Measurements from ENCODE around the gene C19orf67.
"Not testable (repeated sequence)": the region's sequence is repeated elsewhere in the genome, so short reads cannot be mapped to it uniquely, and the experiment has no call there.

C19orf67 gene

GRCh38 chr19:14061751-14062557 is 23.6 kb downstream of the C19orf67 start, which contains the start of gene PALM3:
Gene PALM3, minus strand, starts transcription at chr19:14062076. Its CDS starts 96 bp downstream, at chr19:14061980.
- DNase-seq (ENCODE audit: low read depth): no peak
- H3K4me3 ChIP-seq (ENCODE audit: low read depth, low read length): no peak within 1 kb of the TSS

GRCh38 chr19:14061081-14061749 is 24.4 kb downstream of the C19orf67 start:
- DNase-seq (ENCODE audit: low read depth): no peak

GRCh38 chr19:14059652-14060155 is 25.9 kb downstream of the C19orf67 start:
- no peak for DNase-seq (ENCODE audit: low read depth)
- H3K4me3 ChIP-seq (ENCODE audit: low read depth, low read length): no peak overlapping the region

More at GRCh38 chr19:14061081-14061749, 24.4 kb downstream of the C19orf67 start:
- no peak overlapping the region for H3K4me3 ChIP-seq (ENCODE audit: low read depth, low read length)

- DNase-seq (ENCODE audit: low read depth): no peak
- no peak overlapping the region for H3K4me3 ChIP-seq (ENCODE audit: low read depth, low read length)
These were observed 26.5 kb downstream of the C19orf67 start for GRCh38 chr19:14059093-14059480.

- DNase-seq (ENCODE audit: low read depth): no peak
- H3K4me3 ChIP-seq (ENCODE audit: low read depth, low read length): no peak overlapping the region
These were observed 27.1 kb downstream of the C19orf67 start for GRCh38 chr19:14058182-14059092.

- H3K4me3 ChIP-seq (ENCODE audit: low read depth, low read length): peak overlapping the region; percentile 43
- DNase-seq (ENCODE audit: low read depth): no peak
These were observed 28.7 kb downstream of the C19orf67 start for GRCh38 chr19:14056741-14057356.

- H3K4me3 ChIP-seq (ENCODE audit: low read depth, low read length): no peak overlapping the region
- no peak for DNase-seq (ENCODE audit: low read depth)
These were observed 29.4 kb downstream of the C19orf67 start for GRCh38 chr19:14056069-14056666.

GRCh38 chr19:14055396-14055795 is 30.2 kb downstream of the C19orf67 start:
- no peak overlapping the region for H3K4me3 ChIP-seq (ENCODE audit: low read depth, low read length)

GRCh38 chr19:14054721-14055120 is 30.9 kb downstream of the C19orf67 start:
- no peak for DNase-seq (ENCODE audit: low read depth)
- no peak overlapping the region for H3K4me3 ChIP-seq (ENCODE audit: low read depth, low read length)

More at GRCh38 chr19:14055396-14055795, 30.2 kb downstream of the C19orf67 start:
- no peak for DNase-seq (ENCODE audit: low read depth)

- no peak for DNase-seq (ENCODE audit: low read depth)
These were observed 31.5 kb downstream of the C19orf67 start for GRCh38 chr19:14054099-14054498.

GRCh38 chr19:14053500-14053899 is 32.1 kb downstream of the C19orf67 start:
- DNase-seq (ENCODE audit: low read depth): no peak
- no peak overlapping the region for H3K4me3 ChIP-seq (ENCODE audit: low read depth, low read length)

More at GRCh38 chr19:14054099-14054498, 31.5 kb downstream of the C19orf67 start:
- no peak overlapping the region for H3K4me3 ChIP-seq (ENCODE audit: low read depth, low read length)

GRCh38 chr19:14053032-14053431 is 32.6 kb downstream of the C19orf67 start:
- no peak for DNase-seq (ENCODE audit: low read depth)
- H3K4me3 ChIP-seq (ENCODE audit: low read depth, low read length): no peak overlapping the region

- no peak for DNase-seq (ENCODE audit: low read depth)
- no peak overlapping the region for H3K4me3 ChIP-seq (ENCODE audit: low read depth, low read length)
These were observed 33.1 kb downstream of the C19orf67 start for GRCh38 chr19:14052470-14052869.

GRCh38 chr19:14051980-14052379 is 33.6 kb downstream of the C19orf67 start:
- no peak overlapping the region for H3K4me3 ChIP-seq (ENCODE audit: low read depth, low read length)
- DNase-seq (ENCODE audit: low read depth): no peak

- not testable (repeated sequence) for DNase-seq (ENCODE audit: low read depth)
These were observed 34.6 kb downstream of the C19orf67 start for GRCh38 chr19:14050961-14051360.

GRCh38 chr19:14050512-14050911 is 35.1 kb downstream of the C19orf67 start:
- H3K4me3 ChIP-seq (ENCODE audit: low read depth, low read length): no peak overlapping the region
- no peak for DNase-seq (ENCODE audit: low read depth)

More at GRCh38 chr19:14050961-14051360, 34.6 kb downstream of the C19orf67 start:
- H3K4me3 ChIP-seq (ENCODE audit: low read depth, low read length): not testable (repeated sequence)

GRCh38 chr19:14048443-14049153 is 37.0 kb downstream of the C19orf67 start:
- DNase-seq (ENCODE audit: low read depth): no peak
- no peak overlapping the region for H3K4me3 ChIP-seq (ENCODE audit: low read depth, low read length)

GRCh38 chr19:14047866-14048265 is 37.7 kb downstream of the C19orf67 start:
- DNase-seq (ENCODE audit: low read depth); H3K4me3 ChIP-seq (ENCODE audit: low read depth, low read length): not testable (repeated sequence)

All from skeletal muscle cell (primary cell).